DMS 273 treated with DMSO at 0.1 percent for 48 hours (cell line): Measurements from ENCODE around the gene SYNE2.
"Not testable (repeated sequence)": the region's sequence is repeated elsewhere in the genome, so short reads cannot be mapped to it uniquely, and the experiment has no call there.

Experiments
- DNase-seq: peaks from one replicate; lab custom pipeline; 2025; lab: John Stamatoyannopoulos, UW

SYNE2 gene

DNA sequence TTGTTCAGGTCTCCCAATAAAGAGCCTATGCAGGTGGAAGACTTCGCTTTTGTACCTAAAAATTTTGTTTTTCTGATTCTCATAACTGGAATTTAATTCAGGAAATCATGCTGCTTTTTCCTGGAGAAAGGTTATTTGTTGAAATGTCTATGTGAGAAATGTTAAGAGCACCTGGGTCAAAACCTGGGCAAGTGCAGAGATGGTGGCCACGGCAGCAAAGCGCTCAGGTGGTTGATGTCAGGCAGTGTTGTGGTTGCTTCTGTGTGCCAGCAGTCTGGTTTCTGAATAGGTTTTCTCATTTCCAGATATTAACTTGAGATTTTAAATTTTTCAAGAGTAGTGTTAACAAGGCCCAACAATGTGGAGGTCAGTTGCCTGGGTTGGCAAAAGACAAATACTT is 345.2 kb downstream of the SYNE2 start:
- no peak for DNase-seq

DNA sequence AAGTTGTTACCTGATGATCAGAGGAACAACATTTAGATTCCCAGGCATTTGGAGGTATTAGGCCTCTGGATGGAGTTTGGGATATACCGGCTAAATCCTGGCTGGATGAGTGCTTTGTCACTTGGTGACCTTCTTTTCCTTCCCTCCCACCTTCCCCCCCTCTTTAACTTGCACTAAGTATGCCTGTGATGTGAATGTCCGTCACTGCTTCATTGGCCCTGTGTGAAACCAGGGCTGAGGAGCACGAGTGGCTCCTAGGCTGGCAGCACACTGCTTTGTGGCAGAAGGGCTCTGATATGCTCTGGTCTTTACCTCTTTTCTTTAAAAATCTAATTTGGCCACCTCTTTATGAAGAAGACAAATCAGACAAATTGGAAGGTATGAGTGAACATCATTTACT is 345.7 kb downstream of the SYNE2 start:
- DNase-seq, result no peak

- no peak for DNase-seq
Observed at GRCh38 chr14:64200170-64200569, 347.4 kb downstream of the SYNE2 start.

- no peak for DNase-seq
Observed at GRCh38 chr14:64201296-64201695, 348.5 kb downstream of the SYNE2 start.

DNA sequence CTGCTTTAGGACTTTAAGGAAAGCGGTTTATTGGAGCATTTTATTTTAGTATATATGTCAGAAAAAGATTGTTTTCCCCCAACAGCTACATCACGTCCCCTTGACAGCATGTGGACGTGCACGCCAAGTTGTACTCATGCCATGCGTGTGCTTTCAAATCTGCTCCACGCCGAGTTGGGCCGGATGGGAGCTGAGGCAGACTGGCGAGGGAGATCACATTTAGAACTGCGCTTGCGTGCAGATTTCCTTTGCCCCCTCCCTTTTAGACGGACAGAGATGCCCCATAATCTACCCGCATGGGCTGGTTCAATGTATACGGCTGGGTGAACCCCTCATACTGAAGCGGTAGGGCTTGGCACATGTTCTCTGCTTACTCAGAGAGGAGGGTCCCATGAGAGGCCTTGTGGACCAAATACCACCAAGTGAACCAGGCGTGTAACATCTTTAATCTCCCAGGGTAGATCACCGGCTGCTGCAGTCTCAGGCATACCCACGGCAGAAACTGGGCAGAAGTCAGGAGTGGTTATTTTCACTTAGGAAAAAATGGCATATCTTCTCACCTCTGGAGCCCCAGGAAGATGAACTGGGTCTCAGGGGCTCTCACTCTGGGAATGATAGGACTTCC is 349.2 kb downstream of the SYNE2 start:
- no peak for DNase-seq

GRCh38 chr14:64202716-64203115 is 349.9 kb downstream of the SYNE2 start:
- DNase-seq, result no peak

GRCh38 chr14:64203366-64204006 is 350.7 kb downstream of the SYNE2 start:
- no peak for DNase-seq

GRCh38 chr14:64208261-64208660 is 355.5 kb downstream of the SYNE2 start:
- DNase-seq, result no peak

DNA sequence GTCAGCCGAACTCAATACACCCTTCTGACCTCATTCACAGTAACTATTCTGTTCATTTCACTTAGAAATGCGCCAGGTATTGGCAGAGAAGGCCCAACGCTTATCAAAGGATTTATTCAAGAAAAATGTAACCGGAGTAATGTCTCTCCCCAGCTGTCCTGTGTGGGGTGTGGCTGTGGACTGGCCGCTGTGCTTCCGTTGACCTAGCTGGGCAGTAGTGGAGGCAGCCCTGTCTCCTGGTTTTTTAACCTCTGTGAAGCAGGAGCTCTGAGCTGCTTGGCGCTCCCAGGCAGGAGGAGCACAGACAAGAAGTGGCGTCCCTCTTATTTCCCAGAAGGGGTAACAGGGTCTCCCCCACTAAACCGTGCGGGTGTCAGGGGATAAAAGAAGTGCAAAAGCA is 356.2 kb downstream of the SYNE2 start:
- DNase-seq, result no peak

GRCh38 chr14:64209444-64210131 is 356.8 kb downstream of the SYNE2 start:
- DNase-seq, result no peak

DNA sequence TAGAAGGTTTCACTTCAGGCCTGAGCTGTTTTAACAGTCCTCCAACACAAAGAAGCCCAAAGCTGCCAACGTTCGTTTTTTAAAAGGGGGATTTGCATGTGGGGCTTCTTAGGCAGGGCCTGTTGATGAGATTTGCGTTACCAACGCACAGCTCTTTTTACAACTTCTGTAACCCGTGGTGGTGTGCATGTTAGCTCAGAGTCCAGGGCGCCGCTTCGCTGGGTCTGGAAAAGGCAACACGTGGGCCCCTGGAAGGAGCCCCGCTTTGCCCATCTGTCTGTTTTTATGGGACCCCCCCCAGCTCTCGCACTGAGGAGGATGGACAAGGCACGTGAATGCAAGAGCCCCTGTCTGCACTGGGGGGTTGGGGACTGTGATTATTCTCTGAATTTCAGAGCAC is 357.4 kb downstream of the SYNE2 start:
- DNase-seq, result no peak

GRCh38 chr14:64210912-64211311 is 358.1 kb downstream of the SYNE2 start:
- DNase-seq, result not testable (repeated sequence)

- DNase-seq, result no peak
Observed at GRCh38 chr14:64212666-64213065, 359.9 kb downstream of the SYNE2 start.

- no peak for DNase-seq
Observed at GRCh38 chr14:64213086-64213485, 360.3 kb downstream of the SYNE2 start.

DNA sequence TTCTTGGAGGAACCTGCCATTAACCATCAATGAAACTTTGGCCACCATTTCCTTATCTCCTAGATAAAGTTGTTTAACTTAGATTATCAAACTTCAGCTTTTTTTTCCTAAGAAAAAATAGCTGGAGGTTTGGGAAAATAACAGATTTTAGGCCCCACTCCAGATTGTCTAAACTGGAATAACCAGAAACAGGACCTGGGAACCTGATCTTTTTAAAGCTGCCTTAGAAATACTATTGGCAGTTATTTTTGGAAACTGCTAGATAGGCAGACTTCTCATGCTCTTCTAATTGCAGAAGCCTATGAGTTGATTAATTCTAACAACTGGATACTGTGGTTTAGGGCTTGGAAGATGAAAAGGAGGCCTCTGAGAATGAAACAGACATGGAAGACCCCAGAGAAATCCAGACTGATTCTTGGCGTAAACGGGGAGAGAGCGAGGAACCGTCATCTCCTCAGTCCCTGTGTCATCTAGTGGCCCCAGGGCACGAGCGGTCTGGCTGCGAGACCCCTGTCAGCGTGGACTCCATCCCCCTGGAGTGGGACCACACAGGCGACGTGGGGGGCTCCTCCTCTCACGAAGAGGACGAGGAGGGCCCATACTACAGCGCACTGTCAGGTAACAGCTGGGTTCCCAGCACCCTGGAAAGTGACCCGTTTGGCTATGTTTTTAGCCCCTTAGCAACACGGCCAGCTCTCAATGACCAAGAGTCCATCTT is 361.2 kb downstream of the SYNE2 start:
- DNase-seq, result no peak

GRCh38 chr14:64215274-64215673 is 362.5 kb downstream of the SYNE2 start:
- no peak for DNase-seq

DNA sequence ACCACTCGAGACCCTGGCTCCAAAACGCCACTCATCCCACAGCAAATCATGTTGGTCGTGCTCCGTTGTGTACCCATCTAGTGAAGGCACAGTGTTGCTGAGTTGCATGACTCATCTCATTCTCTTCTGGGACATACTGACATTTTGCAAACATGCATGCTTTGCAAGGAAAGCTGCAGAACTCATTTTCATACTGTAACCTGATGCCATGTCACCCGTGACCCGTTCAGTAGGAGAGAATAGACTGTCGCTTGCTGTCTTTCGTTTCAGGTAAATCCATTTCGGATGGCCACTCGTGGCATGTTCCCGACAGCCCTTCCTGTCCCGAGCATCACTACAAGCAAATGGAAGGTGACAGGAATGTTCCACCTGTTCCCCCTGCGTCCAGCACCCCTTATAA is 363.2 kb downstream of the SYNE2 start:
- no peak for DNase-seq

- no peak for DNase-seq
Observed at GRCh38 chr14:64217308-64217707, 364.5 kb downstream of the SYNE2 start.

DNA sequence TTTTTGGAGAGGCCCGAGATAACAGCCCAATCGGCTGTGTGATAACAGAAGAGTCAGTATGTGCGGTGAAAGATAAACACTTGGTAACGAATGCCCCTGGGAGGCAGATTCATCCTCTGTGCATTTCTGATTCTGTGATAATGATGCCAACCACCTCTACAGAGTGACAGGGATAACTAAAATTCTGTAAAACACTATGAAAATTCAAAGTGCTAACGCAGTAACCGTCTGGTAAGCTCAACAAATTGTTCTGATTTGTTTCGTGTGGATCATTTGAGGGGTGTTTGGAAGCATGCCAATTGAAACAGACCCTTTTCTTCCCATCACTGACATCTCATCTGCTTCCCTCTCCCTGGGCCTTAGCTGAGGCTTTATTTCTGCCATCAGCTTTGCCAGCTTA is 365.0 kb downstream of the SYNE2 start:
- no peak for DNase-seq

- no peak for DNase-seq
Observed at GRCh38 chr14:64218344-64219240, 365.8 kb downstream of the SYNE2 start.

- no peak for DNase-seq
Observed at GRCh38 chr14:64220056-64220455, 367.3 kb downstream of the SYNE2 start.

DNA sequence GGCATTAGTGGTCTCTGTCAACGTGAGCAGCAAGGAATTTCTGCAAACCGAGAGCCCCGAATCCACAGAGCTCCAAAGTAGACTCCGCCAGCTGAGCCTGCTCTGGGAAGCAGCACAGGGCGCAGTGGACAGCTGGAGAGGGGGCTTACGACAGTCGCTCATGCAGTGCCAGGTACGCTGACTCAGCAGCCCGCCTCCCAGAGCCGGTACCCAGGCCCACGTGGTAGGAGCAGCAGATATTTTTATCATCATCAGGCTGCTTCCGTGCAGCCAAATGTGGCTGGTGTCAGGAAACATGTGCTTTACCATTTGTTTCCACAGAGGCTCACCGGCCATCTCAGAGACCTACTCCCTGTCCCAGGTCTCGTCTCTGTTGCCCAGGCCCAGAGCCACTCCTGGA is 367.7 kb downstream of the SYNE2 start:
- no peak for DNase-seq
